Testis (tissue), 3 donors: ENCODE results near the gene PRKD3. TPM values are rescaled to one million over a fixed set of nuclear protein-coding genes. Genes with fewer than 3 reads are reported as not detected.

Source experiments
- DNase-seq: peaks from one replicate; pipeline ENCODE4 v3.0.0-alpha.2; 2019
- H3K27ac ChIP-seq, 2 donors: fragments of 200-600 bp; sonication (generic); one replicate each; pipeline ENCODE4 v1.5.1; 2019
- H3K27me3 ChIP-seq: fragments of 200-600 bp; sonication (generic); one replicate; pipeline ENCODE4 v1.5.1; 2019
- H3K36me3 ChIP-seq: fragments of 200-600 bp; sonication (generic); one replicate; pipeline ENCODE4 v1.5.1; 2017; ENCODE audit warnings: low read depth; ENCODE audit errors: missing control alignments
- H3K4me1 ChIP-seq: fragments of 200-600 bp; sonication (generic); one replicate; pipeline ENCODE4 v1.5.1; 2019
- H3K4me3 ChIP-seq, 2 donors: fragments of 200-600 bp; sonication (generic); one replicate each; pipeline ENCODE4 v1.5.1; 2017 to 2019
- H3K9me3 ChIP-seq: fragments of 200-600 bp; sonication (generic); one replicate; pipeline ENCODE4 v1.5.1; 2017
- POLR2A ChIP-seq: fragments of 450-650 bp; IDR thresholded peaks from one replicate; pipeline ENCODE4 v1.6.1; 2017; ENCODE audit warnings: antibody characterized with exemption, mild to moderate bottlenecking, moderate library complexity
- WGBS, 2 donors: methylation state at CpG; one replicate each; pipeline ENCODE4 v1.1.5; 2018; 5-methylcytosine and 5-hydroxymethylcytosine counted together
- intact Hi-C: fragments of 100-400 bp; cut with DNase I; formaldehyde crosslinking; loops from one replicate; pipeline ENCODE4 v1.15.1; 2023; ENCODE audit warnings: low total_unique reads
- polyA plus RNA-seq: library from polyadenylated mRNA; stranded (reverse); fragments of 350-450 nt; fragmentation: Illumina TruSeq; extraction: RNeasy Lipid Tissue Mini Kit (QIAGEN cat#74804); gene quantifications from one replicate; pipeline ENCODE4 v1.2.3, GENCODE V29; 2014; ENCODE audit warnings: low read depth, low replicate concordance; ENCODE audit not compliant: insufficient read depth
- total RNA-seq, 2 donors: library from RNA; depleted of rRNA; stranded (reverse); fragments of >200 nt; gene quantifications; one replicate each; pipeline ENCODE4 v1.2.3, GENCODE V29; 2016
- TF ChIP-seq, protein P1 (sequence below), 3 experiments: fragments of 450-650 bp in 2 of 3; fragments of 200-600 bp in 1 of 3; sonication (generic) in 1 of 3; IDR thresholded peaks; one replicate each; pipeline ENCODE4 v1.5.1; 2016 to 2019; ENCODE audit warnings: antibody characterized with exemption in 3 of 3, mild to moderate bottlenecking in 2 of 3, moderate library complexity in 1 of 3

The PRKD3 gene
- total and polyA plus RNA-seq, 3 donors from 2014 or later = 46.0 to 78.1 (median 52.3) TPM

DNA sequence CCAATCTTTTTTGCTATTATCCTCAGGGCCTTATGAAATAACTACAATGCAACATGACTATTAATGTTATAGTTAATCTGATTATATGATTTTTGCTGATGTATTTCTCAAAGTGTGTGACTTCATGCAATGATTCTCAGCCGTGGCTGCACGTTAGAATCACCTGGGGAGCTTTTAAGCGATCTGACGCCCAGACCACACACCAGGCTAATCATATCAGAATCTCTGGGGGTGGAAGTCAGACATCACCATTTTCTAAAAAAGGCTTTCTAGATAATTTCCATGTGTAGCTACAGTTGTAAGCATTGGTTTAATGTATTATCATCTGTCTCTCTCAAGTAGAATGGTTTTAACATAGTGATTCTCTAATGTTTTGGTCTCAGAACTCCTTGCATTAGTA, 14.3 kb upstream of the PRKD3 start:
- Histone ChIP-seq H3K36me3 (no peaks in the 10 kb centered on the region), H3K9me3 (no peaks in the 10 kb centered on the region), H3K27me3 (no peaks in the 10 kb centered on the region), H3K27ac (no peak overlapping the region), H3K4me1 (peaks cover 6% of the 10 kb centered on the region), H3K4me3 (no peak overlapping the region)
- intact Hi-C loops = no loop called here
- 86 to 97% methylated on average over 4 of the region's 4 CpGs for WGBS, 2 donors
- DNase-seq = no peak
- TF ChIP-seq, protein P1, sequence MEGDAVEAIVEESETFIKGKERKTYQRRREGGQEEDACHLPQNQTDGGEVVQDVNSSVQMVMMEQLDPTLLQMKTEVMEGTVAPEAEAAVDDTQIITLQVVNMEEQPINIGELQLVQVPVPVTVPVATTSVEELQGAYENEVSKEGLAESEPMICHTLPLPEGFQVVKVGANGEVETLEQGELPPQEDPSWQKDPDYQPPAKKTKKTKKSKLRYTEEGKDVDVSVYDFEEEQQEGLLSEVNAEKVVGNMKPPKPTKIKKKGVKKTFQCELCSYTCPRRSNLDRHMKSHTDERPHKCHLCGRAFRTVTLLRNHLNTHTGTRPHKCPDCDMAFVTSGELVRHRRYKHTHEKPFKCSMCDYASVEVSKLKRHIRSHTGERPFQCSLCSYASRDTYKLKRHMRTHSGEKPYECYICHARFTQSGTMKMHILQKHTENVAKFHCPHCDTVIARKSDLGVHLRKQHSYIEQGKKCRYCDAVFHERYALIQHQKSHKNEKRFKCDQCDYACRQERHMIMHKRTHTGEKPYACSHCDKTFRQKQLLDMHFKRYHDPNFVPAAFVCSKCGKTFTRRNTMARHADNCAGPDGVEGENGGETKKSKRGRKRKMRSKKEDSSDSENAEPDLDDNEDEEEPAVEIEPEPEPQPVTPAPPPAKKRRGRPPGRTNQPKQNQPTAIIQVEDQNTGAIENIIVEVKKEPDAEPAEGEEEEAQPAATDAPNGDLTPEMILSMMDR (IDR thresholded peaks at IDR 0.05) = no peak

- Histone ChIP-seq H3K4me1 (no peaks in the 10 kb centered on the region), H3K27ac (no peak overlapping the region), H3K36me3 (no peaks in the 10 kb centered on the region), H3K9me3 (no peaks in the 10 kb centered on the region), H3K27me3 (no peaks in the 10 kb centered on the region), H3K4me3 (no peak overlapping the region)
- intact Hi-C loops = no loop called here
- TF ChIP-seq, protein P1 (IDR thresholded peaks at IDR 0.05) = no peak
- no peak for TF ChIP-seq POLR2A
- WGBS, 2 donors = 77 to 82% methylated on average over 7 of the region's 7 CpGs
- no peak for DNase-seq
These were observed 13.1 kb upstream of the PRKD3 start for GRCh38 chr2:37337620-37338280.

DNA sequence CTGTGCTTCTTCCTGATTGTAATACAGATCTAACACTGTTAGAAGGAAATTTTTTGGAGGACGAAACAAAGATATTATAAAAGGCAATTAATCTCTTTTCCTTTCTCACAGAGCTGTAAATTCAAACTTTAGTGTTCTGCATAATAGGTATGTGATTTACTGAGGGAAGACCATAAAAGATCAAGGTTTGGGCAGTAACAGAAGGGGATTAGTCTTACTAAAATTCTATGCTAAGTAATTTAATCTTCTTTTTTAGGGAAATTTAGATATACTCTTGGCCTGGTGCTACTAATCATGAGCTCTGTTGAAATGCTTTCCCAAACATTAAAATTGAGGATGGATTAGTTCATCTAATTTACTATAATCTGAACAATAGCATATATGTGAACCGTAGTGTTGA, 11.0 kb upstream of the PRKD3 start:
- Histone ChIP-seq H3K36me3 (no peaks in the 10 kb centered on the region), H3K4me1 (no peaks in the 10 kb centered on the region), H3K27ac (no peak overlapping the region), H3K27me3 (no peaks in the 10 kb centered on the region), H3K4me3 (no peak overlapping the region), H3K9me3 (no peaks in the 10 kb centered on the region)
- TF ChIP-seq, protein P1 (IDR thresholded peaks at IDR 0.05) = no peak
- TF ChIP-seq POLR2A = no peak
- 92 to 95% methylated on average over 2 of the region's 2 CpGs for WGBS, 2 donors
- intact Hi-C loops = no loop called here
- DNase-seq = no peak

- H3K27me3 ChIP-seq = no peaks in the 10 kb centered on the region
- no peak overlapping the region for H3K4me3 ChIP-seq
- no peaks in the 10 kb centered on the region for H3K9me3 ChIP-seq
- DNase-seq = no peak
- H3K36me3 ChIP-seq = no peaks in the 10 kb centered on the region
- H3K27ac ChIP-seq = no peak overlapping the region
- no peaks in the 10 kb centered on the region for H3K4me1 ChIP-seq
- intact Hi-C loops = no loop called here
- WGBS, 2 donors = 94 to 95% methylated on average over 2 of the region's 2 CpGs
- no peak for TF ChIP-seq POLR2A
- TF ChIP-seq, protein P1 (IDR thresholded peaks at IDR 0.05) = no peak
These were observed 8.6 kb upstream of the PRKD3 start for GRCh38 chr2:37333256-37333655.

GRCh38 chr2:37332560-37332959, 7.9 kb upstream of the PRKD3 start:
- H3K27ac ChIP-seq = no peak overlapping the region
- no peaks in the 10 kb centered on the region for H3K36me3 ChIP-seq
- no peaks in the 10 kb centered on the region for H3K4me1 ChIP-seq
- WGBS, 2 donors = 95 to 100% methylated on average over 3 of the region's 3 CpGs
- no peak overlapping the region for H3K4me3 ChIP-seq
- no peaks in the 10 kb centered on the region for H3K9me3 ChIP-seq
- TF ChIP-seq, protein P1 (IDR thresholded peaks at IDR 0.05) = no peak
- TF ChIP-seq POLR2A = no peak
- DNase-seq = no peak
- intact Hi-C loops = no loop called here
- no peaks in the 10 kb centered on the region for H3K27me3 ChIP-seq
